ENCODE measurements around the gene RERE.

RERE gene

GRCh38 chr1:8435569-8436071 is 381.8 kb downstream of the RERE start:
- no peak for DNase-seq

- no peak for DNase-seq
These were observed 383.3 kb downstream of the RERE start for GRCh38 chr1:8434101-8434500.

GRCh38 chr1:8431784-8432183 is 385.7 kb downstream of the RERE start:
- DNase-seq = no peak

GRCh38 chr1:8431019-8431418 is 386.4 kb downstream of the RERE start:
- peak in 1 of 2 experiments; percentile 4 for DNase-seq

- DNase-seq = no peak
These were observed 387.0 kb downstream of the RERE start for GRCh38 chr1:8430476-8430875.

GRCh38 chr1:8429549-8430110 is 387.8 kb downstream of the RERE start:
- DNase-seq = no peak

- DNase-seq = no peak
These were observed 389.0 kb downstream of the RERE start for GRCh38 chr1:8428441-8428840.

- DNase-seq = peak; percentile 61 to 68
These were observed 389.5 kb downstream of the RERE start for GRCh38 chr1:8427986-8428385.

- peak; percentile 84 to 90 for DNase-seq
These were observed 389.9 kb downstream of the RERE start for GRCh38 chr1:8427493-8427892.

GRCh38 chr1:8426996-8427395 is 390.4 kb downstream of the RERE start:
- DNase-seq = no peak

- no peak for DNase-seq
These were observed 391.7 kb downstream of the RERE start for GRCh38 chr1:8425781-8426161.

- DNase-seq = no peak
These were observed 392.2 kb downstream of the RERE start for GRCh38 chr1:8425150-8425780.

- DNase-seq = peak; percentile 80 to 86
These were observed 392.8 kb downstream of the RERE start for GRCh38 chr1:8424539-8425116.

- peak; percentile 20 to 30 for DNase-seq
These were observed 393.5 kb downstream of the RERE start for GRCh38 chr1:8423692-8424538.

GRCh38 chr1:8423269-8423691 is 394.2 kb downstream of the RERE start:
- no peak for DNase-seq

- peak in 1 of 2 experiments; percentile 12 for DNase-seq
These were observed 394.8 kb downstream of the RERE start for GRCh38 chr1:8422510-8423268.

GRCh38 chr1:8421721-8422120 is 395.7 kb downstream of the RERE start:
- DNase-seq = no peak

GRCh38 chr1:8420318-8420717 is 397.1 kb downstream of the RERE start:
- no peak for DNase-seq

- no peak for DNase-seq
These were observed 397.6 kb downstream of the RERE start for GRCh38 chr1:8419861-8420260.

GRCh38 chr1:8419172-8419571 is 398.3 kb downstream of the RERE start:
- no peak for DNase-seq

- no peak for DNase-seq
These were observed 399.1 kb downstream of the RERE start for GRCh38 chr1:8418301-8418700.

- no peak for DNase-seq
These were observed 399.8 kb downstream of the RERE start for GRCh38 chr1:8417625-8418024.

GRCh38 chr1:8416881-8417280 is 400.6 kb downstream of the RERE start:
- no peak for DNase-seq

Data from AML-193 (cell line).